Measurements from ENCODE around the gene FRZB. TPM values are rescaled to one million over a fixed set of nuclear protein-coding genes. Genes with fewer than 3 reads are reported as not detected.

FRZB gene
- total RNA-seq, 1 experiment from 2014 or later = 0.08 TPM

DNA sequence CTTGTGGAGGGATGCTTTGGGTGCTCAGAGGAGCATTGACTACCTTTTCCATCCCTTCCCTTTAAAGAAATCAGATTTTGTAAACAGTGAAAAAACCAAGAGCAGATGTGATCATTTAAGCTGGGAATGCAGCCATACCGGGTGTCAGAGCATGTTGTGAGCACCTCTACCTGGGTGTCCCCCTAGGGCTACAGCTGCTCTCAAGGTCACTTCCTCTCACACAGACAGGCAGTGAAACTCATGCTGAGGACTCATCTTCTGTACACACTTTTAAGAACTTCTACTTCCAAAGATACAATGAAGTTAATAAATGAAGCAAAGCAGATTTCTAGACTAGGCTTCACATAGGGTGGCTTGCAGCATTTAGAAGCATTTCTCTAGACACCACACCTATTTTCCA is 48.4 kb upstream of the FRZB start:
- no TSS peak for BruUV-seq (replicated peaks)
- intact Hi-C loops (cut with micrococcal nuclease; ENCODE audit: unreplicated experiment) = no loop called here
- Histone ChIP-seq H3K27ac (ENCODE audit: low read length) (no peak overlapping the region), H3K27me3 (ENCODE audit: control insufficient read depth, insufficient read depth, low read length) (no peaks in the 10 kb centered on the region), H3K9me3 (ENCODE audit: control insufficient read depth, insufficient read depth, low read depth, low read length) (no peaks in the 10 kb centered on the region), H3K36me3 (ENCODE audit: control insufficient read depth, insufficient read depth, low read length) (peaks cover 8% of the 10 kb centered on the region), H3K4me3 (ENCODE audit: low read depth in 2 of 2, low read length in 2 of 2) (no peak overlapping the region), H3K4me1 (ENCODE audit: control insufficient read depth, insufficient read depth, low read length) (no peaks in the 10 kb centered on the region)
- ChIA-PET POLR2A (no interaction called here), CTCF (no interaction called here)
- in situ Hi-C loops (cut with HindIII; ENCODE audit: low pct_unique_long_range_greater_than_20kb, low sequenced_read_pairs) = no loop called here
- TF ChIP-seq, protein P1, sequence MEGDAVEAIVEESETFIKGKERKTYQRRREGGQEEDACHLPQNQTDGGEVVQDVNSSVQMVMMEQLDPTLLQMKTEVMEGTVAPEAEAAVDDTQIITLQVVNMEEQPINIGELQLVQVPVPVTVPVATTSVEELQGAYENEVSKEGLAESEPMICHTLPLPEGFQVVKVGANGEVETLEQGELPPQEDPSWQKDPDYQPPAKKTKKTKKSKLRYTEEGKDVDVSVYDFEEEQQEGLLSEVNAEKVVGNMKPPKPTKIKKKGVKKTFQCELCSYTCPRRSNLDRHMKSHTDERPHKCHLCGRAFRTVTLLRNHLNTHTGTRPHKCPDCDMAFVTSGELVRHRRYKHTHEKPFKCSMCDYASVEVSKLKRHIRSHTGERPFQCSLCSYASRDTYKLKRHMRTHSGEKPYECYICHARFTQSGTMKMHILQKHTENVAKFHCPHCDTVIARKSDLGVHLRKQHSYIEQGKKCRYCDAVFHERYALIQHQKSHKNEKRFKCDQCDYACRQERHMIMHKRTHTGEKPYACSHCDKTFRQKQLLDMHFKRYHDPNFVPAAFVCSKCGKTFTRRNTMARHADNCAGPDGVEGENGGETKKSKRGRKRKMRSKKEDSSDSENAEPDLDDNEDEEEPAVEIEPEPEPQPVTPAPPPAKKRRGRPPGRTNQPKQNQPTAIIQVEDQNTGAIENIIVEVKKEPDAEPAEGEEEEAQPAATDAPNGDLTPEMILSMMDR (IDR thresholded peaks at IDR 0.05) = no peak
- TF ChIP-seq, protein P2, sequence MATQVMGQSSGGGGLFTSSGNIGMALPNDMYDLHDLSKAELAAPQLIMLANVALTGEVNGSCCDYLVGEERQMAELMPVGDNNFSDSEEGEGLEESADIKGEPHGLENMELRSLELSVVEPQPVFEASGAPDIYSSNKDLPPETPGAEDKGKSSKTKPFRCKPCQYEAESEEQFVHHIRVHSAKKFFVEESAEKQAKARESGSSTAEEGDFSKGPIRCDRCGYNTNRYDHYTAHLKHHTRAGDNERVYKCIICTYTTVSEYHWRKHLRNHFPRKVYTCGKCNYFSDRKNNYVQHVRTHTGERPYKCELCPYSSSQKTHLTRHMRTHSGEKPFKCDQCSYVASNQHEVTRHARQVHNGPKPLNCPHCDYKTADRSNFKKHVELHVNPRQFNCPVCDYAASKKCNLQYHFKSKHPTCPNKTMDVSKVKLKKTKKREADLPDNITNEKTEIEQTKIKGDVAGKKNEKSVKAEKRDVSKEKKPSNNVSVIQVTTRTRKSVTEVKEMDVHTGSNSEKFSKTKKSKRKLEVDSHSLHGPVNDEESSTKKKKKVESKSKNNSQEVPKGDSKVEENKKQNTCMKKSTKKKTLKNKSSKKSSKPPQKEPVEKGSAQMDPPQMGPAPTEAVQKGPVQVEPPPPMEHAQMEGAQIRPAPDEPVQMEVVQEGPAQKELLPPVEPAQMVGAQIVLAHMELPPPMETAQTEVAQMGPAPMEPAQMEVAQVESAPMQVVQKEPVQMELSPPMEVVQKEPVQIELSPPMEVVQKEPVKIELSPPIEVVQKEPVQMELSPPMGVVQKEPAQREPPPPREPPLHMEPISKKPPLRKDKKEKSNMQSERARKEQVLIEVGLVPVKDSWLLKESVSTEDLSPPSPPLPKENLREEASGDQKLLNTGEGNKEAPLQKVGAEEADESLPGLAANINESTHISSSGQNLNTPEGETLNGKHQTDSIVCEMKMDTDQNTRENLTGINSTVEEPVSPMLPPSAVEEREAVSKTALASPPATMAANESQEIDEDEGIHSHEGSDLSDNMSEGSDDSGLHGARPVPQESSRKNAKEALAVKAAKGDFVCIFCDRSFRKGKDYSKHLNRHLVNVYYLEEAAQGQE (IDR thresholded peaks at IDR 0.05; ENCODE audit: insufficient read depth in 1 of 2, low read depth in 2 of 2, low read length in 1 of 2) = no peak
- TF ChIP-seq TCF7L2 (IDR thresholded peaks at IDR 0.05; ENCODE audit: low read depth, low read length) = no peak
- no peak for TF ChIP-seq POLR2AphosphoS5 (IDR thresholded peaks at IDR 0.05; ENCODE audit: low read depth, low read length)
- TF ChIP-seq SIN3A (IDR thresholded peaks at IDR 0.05; ENCODE audit: borderline replicate concordance, insufficient read depth, low read depth, low read length) = no peak
- DNase-seq (ENCODE audit: low read depth, low spot score) = no peak
- no peak for ATAC-seq

DNA sequence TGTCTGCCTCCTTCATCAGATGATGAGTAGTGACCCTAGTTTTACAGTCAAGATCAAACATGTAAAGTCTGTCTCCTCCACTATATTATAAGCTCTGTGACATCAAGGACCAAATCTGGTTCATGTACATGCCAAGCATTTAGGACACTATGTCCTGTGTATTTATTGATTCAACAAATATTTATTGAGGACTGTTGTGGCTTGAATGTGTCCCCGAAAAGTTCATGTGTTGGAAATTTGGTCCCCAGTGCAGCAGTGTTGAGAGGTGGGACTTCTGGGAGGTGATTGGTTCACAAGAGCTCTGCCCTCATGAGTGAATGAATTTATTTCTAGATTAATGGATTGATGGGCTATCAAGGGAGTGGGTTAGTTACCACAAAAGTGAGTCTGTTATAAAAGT is 46.6 kb upstream of the FRZB start:
- POLR2A ChIA-PET = interaction anchor here (0.8 kb wide), 1 partner anchor 1720 kb away, joined by 3 read pairs; no protein-coding TSS in a partner anchor
- no peak overlapping the region for H3K4me3 ChIP-seq (ENCODE audit: low read depth in 2 of 2, low read length in 2 of 2)
- H3K36me3 ChIP-seq (ENCODE audit: control insufficient read depth, insufficient read depth, low read length) = peaks cover 8% of the 10 kb centered on the region
- no peak overlapping the region for H3K27ac ChIP-seq (ENCODE audit: low read length)
- intact Hi-C loops (cut with micrococcal nuclease; ENCODE audit: unreplicated experiment) (no loop called here), in situ Hi-C loops (cut with HindIII; ENCODE audit: low pct_unique_long_range_greater_than_20kb, low sequenced_read_pairs) (no loop called here)
- ATAC-seq (no peak), DNase-seq (ENCODE audit: low read depth, low spot score) (no peak)
- CTCF ChIA-PET = no interaction called here
- H3K4me1 ChIP-seq (ENCODE audit: control insufficient read depth, insufficient read depth, low read length) = no peaks in the 10 kb centered on the region
- H3K27me3 ChIP-seq (ENCODE audit: control insufficient read depth, insufficient read depth, low read length) = no peaks in the 10 kb centered on the region
- BruUV-seq (replicated peaks) = no TSS peak
- TF ChIP-seq, protein P2 (IDR thresholded peaks at IDR 0.05; ENCODE audit: insufficient read depth in 1 of 2, low read depth in 2 of 2, low read length in 1 of 2) = no peak
- TF ChIP-seq SIN3A (IDR thresholded peaks at IDR 0.05; ENCODE audit: borderline replicate concordance, insufficient read depth, low read depth, low read length) (no peak), POLR2AphosphoS5 (IDR thresholded peaks at IDR 0.05; ENCODE audit: low read depth, low read length) (no peak)
- TF ChIP-seq, protein P1 (IDR thresholded peaks at IDR 0.05) = no peak
- no peaks in the 10 kb centered on the region for H3K9me3 ChIP-seq (ENCODE audit: control insufficient read depth, insufficient read depth, low read depth, low read length)

Data from Panc1 (cell line).